Progenitor cell of endocrine pancreas (in vitro differentiated cells): ENCODE measurements around the gene TRHDE. TPM values are rescaled to one million over a fixed set of nuclear protein-coding genes. Genes with fewer than 3 reads are reported as not detected.

Experiments used
- DNase-seq: peaks from one replicate; pipeline ENCODE4 v3.0.0; 2021; ENCODE audit warnings: low spot score; ENCODE audit not compliant: unreplicated experiment
- H3K27ac Mint-ChIP-seq: 2 replicates; pipeline ENCODE4 v1.8.0; 2021; ENCODE audit warnings: mild to moderate bottlenecking, moderate library complexity, mixed read lengths
- H3K27me3 Mint-ChIP-seq: 2 replicates; pipeline ENCODE4 v1.8.0; 2021; ENCODE audit warnings: mixed read lengths
- H3K36me3 Mint-ChIP-seq: 2 replicates; pipeline ENCODE4 v1.8.0; 2022; ENCODE audit warnings: mixed read lengths; ENCODE audit not compliant: insufficient read depth
- H3K4me1 Mint-ChIP-seq: 2 replicates; pipeline ENCODE4 v1.8.0; 2021; ENCODE audit warnings: low read depth, mixed read lengths
- H3K4me3 Mint-ChIP-seq: 2 replicates; pipeline ENCODE4 v1.8.0; 2021; ENCODE audit warnings: low read depth, mild to moderate bottlenecking, moderate library complexity, mixed read lengths
- H3K9me3 Mint-ChIP-seq: 2 replicates; pipeline ENCODE4 v1.8.0; 2021; ENCODE audit warnings: low read depth, mixed read lengths
- total RNA-seq: library from RNA; stranded (reverse); gene quantifications from 2 replicates; pipeline ENCODE4 v1.2.1, GENCODE V29; 2021
- TF ChIP-seq, protein P1 (sequence below): fragments of 200-600 bp; sonication (generic); IDR thresholded peaks from one replicate; pipeline ENCODE4 v1.5.0; 2021; ENCODE audit warnings: antibody characterized with exemption, mild to moderate bottlenecking; ENCODE audit not compliant: unreplicated experiment

Gene TRHDE
- total RNA-seq, 1 donor from 2014 or later: 2.7 TPM

DNA sequence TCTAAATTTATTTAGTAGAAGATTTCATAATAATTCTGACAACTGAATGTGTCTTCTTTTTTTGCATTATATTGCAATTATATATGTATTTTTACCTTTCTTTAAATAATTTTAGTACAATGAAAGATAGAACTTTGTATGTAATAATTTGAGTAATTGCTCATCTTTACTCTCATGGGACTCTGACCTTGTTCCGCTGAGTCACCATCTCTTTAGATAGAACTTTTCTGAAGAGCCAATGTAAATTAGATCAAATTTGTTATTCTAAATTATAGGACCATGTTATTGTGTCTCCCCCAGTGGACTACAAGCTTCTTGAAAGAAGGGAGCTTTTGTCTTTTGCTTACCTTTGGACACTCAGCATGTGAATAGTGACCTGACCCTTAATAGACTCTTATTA, 96.1 kb downstream of the TRHDE start:
- Mint-ChIP-seq H3K27ac (no peak overlapping the region), H3K4me1 (peaks cover 18% of the 10 kb centered on the region), H3K27me3 (no peaks in the 10 kb centered on the region), H3K36me3 (no peaks in the 10 kb centered on the region), H3K9me3 (no peaks in the 10 kb centered on the region), H3K4me3 (no peak overlapping the region)
- no peak for DNase-seq
- TF ChIP-seq, protein P1, sequence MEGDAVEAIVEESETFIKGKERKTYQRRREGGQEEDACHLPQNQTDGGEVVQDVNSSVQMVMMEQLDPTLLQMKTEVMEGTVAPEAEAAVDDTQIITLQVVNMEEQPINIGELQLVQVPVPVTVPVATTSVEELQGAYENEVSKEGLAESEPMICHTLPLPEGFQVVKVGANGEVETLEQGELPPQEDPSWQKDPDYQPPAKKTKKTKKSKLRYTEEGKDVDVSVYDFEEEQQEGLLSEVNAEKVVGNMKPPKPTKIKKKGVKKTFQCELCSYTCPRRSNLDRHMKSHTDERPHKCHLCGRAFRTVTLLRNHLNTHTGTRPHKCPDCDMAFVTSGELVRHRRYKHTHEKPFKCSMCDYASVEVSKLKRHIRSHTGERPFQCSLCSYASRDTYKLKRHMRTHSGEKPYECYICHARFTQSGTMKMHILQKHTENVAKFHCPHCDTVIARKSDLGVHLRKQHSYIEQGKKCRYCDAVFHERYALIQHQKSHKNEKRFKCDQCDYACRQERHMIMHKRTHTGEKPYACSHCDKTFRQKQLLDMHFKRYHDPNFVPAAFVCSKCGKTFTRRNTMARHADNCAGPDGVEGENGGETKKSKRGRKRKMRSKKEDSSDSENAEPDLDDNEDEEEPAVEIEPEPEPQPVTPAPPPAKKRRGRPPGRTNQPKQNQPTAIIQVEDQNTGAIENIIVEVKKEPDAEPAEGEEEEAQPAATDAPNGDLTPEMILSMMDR: no peak

DNA sequence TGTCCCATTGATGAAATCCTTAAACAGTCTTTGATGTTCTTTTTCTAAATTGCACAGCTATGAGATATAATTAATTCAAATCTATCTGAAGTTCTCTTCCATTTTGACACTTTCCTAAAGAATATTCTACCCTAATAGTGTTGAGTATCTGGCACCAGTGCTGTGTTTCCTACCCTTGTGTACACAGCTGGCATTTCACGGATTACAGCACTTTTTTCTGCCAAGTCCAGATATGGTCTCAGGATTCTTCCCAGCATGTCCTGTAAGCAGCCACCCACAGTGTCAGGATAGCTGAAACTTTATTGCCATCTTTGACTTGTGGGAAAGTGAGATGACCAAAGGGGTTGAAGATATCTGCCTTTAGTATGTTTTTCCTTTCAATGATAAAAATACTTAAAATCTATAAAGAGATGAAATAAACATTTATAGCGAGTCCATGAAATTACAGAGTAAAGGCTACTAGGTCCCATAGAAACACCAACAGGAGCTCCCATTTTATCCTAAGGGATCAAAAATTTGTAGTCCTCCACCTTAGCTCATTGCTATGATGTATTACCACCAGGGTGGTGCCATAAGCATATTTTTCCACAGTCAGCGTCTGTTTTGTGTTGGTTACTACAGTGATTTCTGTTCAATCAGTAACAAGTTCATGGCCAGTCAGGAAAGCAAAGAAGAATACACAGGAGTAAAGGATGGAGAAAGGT, 96.7 kb downstream of the TRHDE start:
- DNase-seq: no peak
- no peaks in the 10 kb centered on the region for H3K36me3 Mint-ChIP-seq
- H3K4me1 Mint-ChIP-seq: peaks cover 18% of the 10 kb centered on the region
- H3K9me3 Mint-ChIP-seq: no peaks in the 10 kb centered on the region
- no peak overlapping the region for H3K4me3 Mint-ChIP-seq
- H3K27me3 Mint-ChIP-seq: no peaks in the 10 kb centered on the region
- peak overlapping the region; percentile 15 for H3K27ac Mint-ChIP-seq
- TF ChIP-seq, protein P1: no peak

DNA sequence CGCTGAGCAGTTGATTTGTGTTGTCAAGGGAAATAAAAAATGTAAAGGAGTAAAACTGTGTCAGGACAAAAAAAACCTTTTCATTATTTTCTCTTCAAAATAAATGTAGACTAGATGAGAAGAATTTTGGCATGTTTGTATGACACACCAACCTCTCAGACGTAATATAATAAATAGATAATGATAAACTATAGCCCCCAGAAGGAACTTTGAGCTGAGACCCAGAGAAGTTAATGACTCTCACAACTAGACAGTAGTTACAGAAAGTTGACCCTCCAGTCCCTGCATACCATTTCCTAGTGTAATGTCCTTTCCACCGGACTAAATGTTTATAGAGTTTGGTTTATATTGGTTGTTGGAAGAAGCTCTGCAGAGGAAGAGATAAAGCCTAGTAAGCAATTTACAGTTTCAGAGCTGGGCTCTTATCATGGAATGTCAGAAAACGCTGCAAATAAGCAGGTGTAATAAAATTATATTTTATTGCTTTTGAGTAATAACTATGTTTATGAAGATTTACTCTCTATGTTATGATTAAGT, 97.3 kb downstream of the TRHDE start:
- no peaks in the 10 kb centered on the region for H3K9me3 Mint-ChIP-seq
- no peaks in the 10 kb centered on the region for H3K27me3 Mint-ChIP-seq
- no peak overlapping the region for H3K27ac Mint-ChIP-seq
- peaks cover 18% of the 10 kb centered on the region for H3K4me1 Mint-ChIP-seq
- no peak overlapping the region for H3K4me3 Mint-ChIP-seq
- TF ChIP-seq, protein P1: no peak
- no peaks in the 10 kb centered on the region for H3K36me3 Mint-ChIP-seq
- no peak for DNase-seq

DNA sequence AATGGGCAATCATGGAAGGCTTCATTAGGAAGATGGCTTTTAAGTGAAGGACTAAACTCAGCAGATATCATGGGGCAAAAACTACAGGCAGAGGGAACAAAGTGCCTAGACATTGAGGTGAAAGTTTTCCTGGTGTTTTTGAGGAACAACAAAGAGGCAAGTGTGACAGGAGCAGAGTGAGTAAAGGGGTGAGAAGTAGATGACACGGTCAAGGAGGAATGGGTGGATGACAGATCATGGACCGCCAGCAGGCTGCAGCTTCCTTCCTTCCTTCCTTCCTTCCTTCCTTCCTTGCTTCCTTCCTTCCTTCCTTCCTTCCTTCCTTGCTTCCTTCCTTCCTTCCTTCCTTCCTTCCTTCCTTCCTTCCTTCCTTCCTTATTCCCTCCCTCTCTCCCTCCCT, 108.3 kb downstream of the TRHDE start:
- H3K36me3 Mint-ChIP-seq: no peaks in the 10 kb centered on the region
- TF ChIP-seq, protein P1: no peak
- H3K27ac Mint-ChIP-seq: no peak overlapping the region
- no peaks in the 10 kb centered on the region for H3K9me3 Mint-ChIP-seq
- no peaks in the 10 kb centered on the region for H3K27me3 Mint-ChIP-seq
- H3K4me3 Mint-ChIP-seq: no peak overlapping the region
- no peaks in the 10 kb centered on the region for H3K4me1 Mint-ChIP-seq
- no peak for DNase-seq

DNA sequence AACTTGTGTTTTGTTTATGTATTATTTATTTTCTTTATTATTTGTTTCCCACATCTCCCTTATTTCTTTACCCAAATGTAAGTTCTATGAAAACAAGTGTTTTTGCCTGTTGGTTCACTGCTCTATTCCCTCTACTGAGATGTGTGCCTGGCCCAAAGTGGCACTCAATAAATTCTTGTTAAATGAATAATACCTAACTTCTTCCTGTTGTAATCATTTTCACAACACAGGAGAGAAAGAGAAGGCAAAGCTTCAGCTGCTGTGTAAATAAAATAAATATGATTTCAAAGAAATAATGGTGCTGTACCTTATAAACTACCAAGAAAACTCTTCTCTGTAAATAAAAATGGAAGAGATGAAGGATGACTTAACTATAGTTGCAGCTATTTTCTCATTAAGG, 116.2 kb downstream of the TRHDE start:
- no peak for DNase-seq

More for the DNA sequence above, 116.2 kb downstream of the TRHDE start:
- Mint-ChIP-seq H3K36me3 (no peaks in the 10 kb centered on the region), H3K4me3 (no peak overlapping the region), H3K9me3 (peaks cover 6% of the 10 kb centered on the region), H3K27me3 (no peaks in the 10 kb centered on the region), H3K4me1 (no peaks in the 10 kb centered on the region), H3K27ac (no peak overlapping the region)
- TF ChIP-seq, protein P1: no peak
